ENCODE data around the gene DRAXIN. TPM values are rescaled to one million over a fixed set of nuclear protein-coding genes. Genes with fewer than 3 reads are reported as not detected.

DRAXIN gene
- total RNA-seq, 2 donors from 2014 or later: 0.04 to 0.46 TPM

- Mint-ChIP-seq H3K36me3 (no peaks in the 10 kb centered on the region), H3K27ac (no peak overlapping the region), H3K9me3 (no peaks in the 10 kb centered on the region)
- ATAC-seq (no peak), DNase-seq (ENCODE audit: low spot score in 2 of 2) (no peak)
Measured at GRCh38 chr1:11697188-11697892, 5.8 kb downstream of the DRAXIN start.

DNA sequence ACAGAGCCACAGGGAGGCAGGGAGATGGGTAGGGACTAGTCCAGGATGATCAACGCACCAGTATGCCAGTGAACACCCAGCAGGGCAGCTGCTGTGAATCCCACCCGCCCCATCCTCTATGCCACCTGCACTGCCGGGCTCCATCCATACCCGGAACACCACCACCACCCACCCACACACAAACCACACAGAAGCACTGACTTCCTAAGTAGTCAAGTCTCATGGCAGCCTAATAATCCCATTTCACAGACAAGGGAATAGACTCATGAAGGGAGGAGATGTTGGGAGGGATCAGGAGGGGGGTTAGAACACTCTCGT is 6.3 kb downstream of the DRAXIN start:
- Mint-ChIP-seq H3K36me3 (no peaks in the 10 kb centered on the region), H3K9me3 (no peaks in the 10 kb centered on the region), H3K27ac (no peak overlapping the region)
- no peak for ATAC-seq
- no peak for DNase-seq (ENCODE audit: low spot score in 2 of 2)

DNA sequence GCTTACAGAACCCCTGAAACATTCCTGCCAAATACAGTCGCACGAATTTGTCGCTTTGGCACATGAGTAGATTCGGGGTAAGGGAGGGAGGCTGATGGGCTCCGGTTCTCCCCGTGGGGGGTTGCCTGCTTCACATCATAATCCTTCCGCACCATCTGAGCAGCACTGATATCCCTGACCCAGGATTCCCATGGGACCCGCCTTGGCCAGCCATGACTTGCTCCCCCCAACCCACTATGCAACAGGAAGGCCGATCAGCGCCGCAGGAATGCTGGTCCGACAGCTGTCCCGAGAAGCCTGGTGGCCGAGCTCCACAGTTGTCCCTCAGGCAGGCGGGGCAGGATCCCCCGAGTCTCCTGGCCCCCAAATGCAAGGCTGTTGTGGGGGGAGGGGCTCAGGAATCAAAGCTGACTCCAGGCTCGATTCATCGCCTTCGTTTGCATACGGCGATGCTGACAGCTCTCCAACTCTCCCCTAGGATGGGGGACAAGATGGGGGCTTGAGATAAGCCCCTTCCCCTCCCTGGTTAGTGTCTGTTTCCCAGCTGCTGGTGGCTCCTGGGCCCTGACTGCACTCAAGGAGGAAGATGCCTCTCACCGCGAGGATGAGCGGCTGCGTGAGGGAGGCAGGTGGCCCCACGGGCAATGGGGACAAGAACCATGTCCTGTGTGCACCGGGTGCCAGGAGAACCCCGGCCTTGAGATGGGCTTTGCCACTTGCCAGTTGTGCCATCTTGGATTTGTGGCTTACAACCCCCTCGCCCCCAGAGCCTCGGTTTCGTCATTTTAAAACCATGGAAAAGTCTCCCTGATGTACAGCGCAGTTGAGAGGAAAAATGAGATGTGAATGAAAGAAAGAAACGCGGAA is 9.3 kb downstream of the DRAXIN start:
- DNase-seq (ENCODE audit: low spot score in 2 of 2) (no peak), ATAC-seq (no peak)
- Mint-ChIP-seq H3K9me3 (no peaks in the 10 kb centered on the region), H3K27ac (no peak overlapping the region), H3K36me3 (no peaks in the 10 kb centered on the region)

GRCh38 chr1:11701551-11701961 is 10.0 kb downstream of the DRAXIN start:
- Mint-ChIP-seq H3K9me3 (no peaks in the 10 kb centered on the region), H3K27ac (no peak overlapping the region), H3K36me3 (no peaks in the 10 kb centered on the region)
- DNase-seq (ENCODE audit: low spot score in 2 of 2): no peak
- no peak for ATAC-seq

- DNase-seq (ENCODE audit: low spot score in 2 of 2) (no peak), ATAC-seq (no peak)
- Mint-ChIP-seq H3K36me3 (no peaks in the 10 kb centered on the region), H3K9me3 (no peaks in the 10 kb centered on the region), H3K27ac (no peak overlapping the region)
Measured at GRCh38 chr1:11701981-11702803, 10.7 kb downstream of the DRAXIN start.

DNA sequence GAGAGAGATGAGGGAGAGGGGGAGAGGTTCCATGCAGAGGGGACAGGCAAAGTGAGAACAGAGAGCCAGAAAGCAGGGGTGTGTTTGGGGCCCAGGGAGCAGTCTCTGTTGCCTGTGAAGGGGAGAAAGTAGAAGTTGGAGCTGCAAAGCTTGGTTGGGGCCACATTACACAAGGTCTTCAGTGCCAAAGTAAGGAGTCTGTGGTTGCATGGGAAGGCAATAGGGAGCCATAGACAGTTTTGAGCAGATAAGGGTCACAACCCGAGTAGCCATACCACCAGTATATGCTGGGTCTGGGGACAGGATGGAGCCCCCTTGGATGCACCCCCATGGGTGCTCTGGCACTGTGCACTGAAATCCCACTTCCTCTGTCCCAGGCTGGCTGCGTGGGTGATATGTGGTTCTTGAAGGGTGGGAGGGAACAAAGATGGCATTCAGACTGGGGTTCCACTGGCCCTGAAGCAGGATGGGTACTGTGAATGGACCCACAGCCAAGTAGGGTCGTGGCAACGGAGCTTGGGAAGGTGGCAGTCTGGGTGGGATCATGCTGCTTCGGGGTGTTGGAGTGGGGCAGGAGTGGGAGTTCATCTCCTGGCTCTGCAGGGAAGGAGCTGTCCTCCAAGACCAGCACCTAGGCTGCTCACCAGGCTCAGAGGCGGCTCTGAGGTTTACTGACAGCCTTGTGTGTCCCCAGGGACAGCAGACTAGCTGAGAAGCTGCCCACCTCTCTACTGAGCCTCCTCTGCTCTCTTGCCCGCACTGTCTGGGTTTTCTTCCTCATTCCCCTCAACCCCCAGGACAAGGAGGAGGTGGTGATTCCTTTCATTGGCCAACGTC is 12.1 kb downstream of the DRAXIN start:
- DNase-seq (ENCODE audit: low spot score in 2 of 2) (no peak), ATAC-seq (no peak)
- Mint-ChIP-seq H3K27ac (no peak overlapping the region), H3K36me3 (no peaks in the 10 kb centered on the region), H3K9me3 (no peaks in the 10 kb centered on the region)

- no peaks in the 10 kb centered on the region for H3K9me3 Mint-ChIP-seq
- no peak overlapping the region for H3K27ac Mint-ChIP-seq
- DNase-seq (ENCODE audit: low spot score in 2 of 2): no peak
- no peak for ATAC-seq
- H3K36me3 Mint-ChIP-seq: no peaks in the 10 kb centered on the region
Measured at GRCh38 chr1:11704194-11704529, 12.7 kb downstream of the DRAXIN start.

DNA sequence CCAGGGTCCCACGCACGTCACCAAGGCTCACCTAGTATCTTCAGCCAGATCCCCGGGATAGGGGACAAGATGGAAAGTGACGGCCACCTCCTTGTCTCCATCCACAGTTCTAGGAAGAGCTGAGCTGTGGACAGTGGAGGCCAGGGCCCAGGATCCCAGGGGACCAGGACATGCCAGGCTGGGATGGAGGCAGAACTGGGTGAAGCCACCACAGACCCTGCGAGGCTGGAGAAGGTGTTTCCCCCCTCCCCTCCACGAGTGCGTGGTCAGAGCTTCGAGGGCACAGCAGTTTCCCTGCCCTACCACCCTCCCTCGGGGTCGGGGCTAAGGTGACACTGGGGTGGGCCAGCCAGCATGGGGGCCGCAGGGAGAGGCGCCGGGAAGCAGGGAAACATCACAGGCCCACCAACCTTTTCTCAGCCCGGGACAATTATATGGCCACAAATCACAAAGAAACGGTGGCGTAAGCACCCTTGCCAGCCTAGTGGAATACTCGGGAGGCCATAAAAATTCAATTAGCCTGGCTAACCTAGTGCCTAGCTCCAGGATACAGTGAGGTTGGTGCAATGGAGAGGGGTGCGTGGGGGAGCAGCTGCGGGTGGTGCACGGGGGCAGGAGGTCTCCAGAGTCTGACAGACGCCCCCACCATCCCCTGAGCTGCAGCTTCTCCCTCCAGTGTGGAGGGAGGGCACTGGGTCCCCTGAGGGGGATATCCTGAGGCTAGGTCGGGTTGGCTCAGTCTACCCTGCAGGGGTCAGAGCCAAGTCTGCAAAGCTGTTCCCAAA is 13.4 kb downstream of the DRAXIN start:
- Mint-ChIP-seq H3K27ac (no peak overlapping the region), H3K36me3 (no peaks in the 10 kb centered on the region), H3K9me3 (no peaks in the 10 kb centered on the region)
- no peak for DNase-seq (ENCODE audit: low spot score in 2 of 2)
- no peak for ATAC-seq

DNA sequence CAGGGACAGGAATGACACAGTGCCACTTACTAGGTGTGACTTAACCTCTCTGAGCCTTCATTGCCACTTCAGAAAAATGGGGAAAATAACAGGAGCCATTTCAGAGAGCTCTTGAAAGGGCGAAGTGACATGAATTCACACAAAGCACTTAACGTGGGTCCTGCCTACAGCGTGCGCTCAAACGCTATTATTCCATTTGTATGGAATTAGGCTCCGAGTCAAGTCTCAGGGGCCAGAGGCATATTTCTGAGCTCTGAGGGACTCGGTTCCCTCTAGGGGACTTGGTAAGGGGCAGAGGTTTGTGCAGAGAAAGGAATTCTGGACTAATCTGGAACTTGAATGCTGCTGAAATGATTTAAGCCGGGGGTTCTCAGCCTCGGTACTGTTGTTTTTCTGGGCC is 14.1 kb downstream of the DRAXIN start:
- no peaks in the 10 kb centered on the region for H3K9me3 Mint-ChIP-seq
- DNase-seq (ENCODE audit: low spot score in 2 of 2) (no peak), ATAC-seq (no peak)
- no peaks in the 10 kb centered on the region for H3K36me3 Mint-ChIP-seq
- H3K27ac Mint-ChIP-seq: no peak overlapping the region

DNA sequence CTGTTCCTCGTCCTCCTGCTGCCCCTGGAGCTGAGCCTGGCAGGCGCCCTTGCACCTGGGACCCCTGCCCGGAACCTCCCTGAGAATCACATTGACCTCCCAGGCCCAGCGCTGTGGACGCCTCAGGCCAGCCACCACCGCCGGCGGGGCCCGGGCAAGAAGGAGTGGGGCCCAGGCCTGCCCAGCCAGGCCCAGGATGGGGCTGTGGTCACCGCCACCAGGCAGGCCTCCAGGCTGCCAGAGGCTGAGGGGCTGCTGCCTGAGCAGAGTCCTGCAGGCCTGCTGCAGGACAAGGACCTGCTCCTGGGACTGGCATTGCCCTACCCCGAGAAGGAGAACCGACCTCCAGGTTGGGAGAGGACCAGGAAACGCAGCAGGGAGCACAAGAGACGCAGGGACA is 14.8 kb downstream of the DRAXIN start:
- Mint-ChIP-seq H3K27ac (no peak overlapping the region), H3K9me3 (no peaks in the 10 kb centered on the region), H3K36me3 (no peaks in the 10 kb centered on the region)
- no peak for ATAC-seq
- no peak for DNase-seq (ENCODE audit: low spot score in 2 of 2)

DNA sequence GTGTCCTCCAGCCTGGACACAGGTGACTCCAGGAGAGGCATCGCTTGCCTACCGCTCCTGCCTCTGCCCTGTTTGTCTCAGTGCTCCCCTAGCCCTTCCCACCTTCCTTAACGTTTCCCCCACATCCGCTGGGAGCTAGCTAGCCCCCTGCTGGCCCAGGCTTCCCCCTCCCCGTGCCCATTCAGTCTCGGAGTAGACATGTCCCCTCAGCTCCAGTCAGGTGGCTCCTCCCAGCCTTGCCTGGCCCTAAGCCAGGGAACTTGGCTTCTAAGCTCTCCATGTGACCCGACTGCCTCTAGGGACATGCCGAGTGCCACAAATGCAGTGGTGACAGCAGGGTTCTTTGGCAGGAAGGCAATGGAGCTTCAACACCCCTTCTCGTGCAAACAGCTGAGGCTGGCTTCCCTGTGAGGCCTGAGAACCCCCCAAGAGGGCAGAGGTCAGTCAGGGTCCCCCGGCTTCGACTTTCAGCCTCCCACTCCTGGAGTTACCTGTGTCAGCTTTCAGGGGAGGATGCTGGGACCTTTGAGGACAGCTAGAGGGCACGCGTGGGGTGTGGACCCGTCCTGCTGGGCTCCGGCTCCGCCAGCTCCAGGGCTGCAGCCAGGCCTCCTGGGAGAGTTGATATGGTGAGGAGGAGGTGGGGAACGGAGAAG is 16.2 kb downstream of the DRAXIN start:
- Mint-ChIP-seq H3K27ac (peak overlapping the region in 1 of 2 donors; percentile 3), H3K9me3 (no peaks in the 10 kb centered on the region), H3K36me3 (no peaks in the 10 kb centered on the region)
- DNase-seq (ENCODE audit: low spot score in 2 of 2) (no peak), ATAC-seq (no peak)

DNA sequence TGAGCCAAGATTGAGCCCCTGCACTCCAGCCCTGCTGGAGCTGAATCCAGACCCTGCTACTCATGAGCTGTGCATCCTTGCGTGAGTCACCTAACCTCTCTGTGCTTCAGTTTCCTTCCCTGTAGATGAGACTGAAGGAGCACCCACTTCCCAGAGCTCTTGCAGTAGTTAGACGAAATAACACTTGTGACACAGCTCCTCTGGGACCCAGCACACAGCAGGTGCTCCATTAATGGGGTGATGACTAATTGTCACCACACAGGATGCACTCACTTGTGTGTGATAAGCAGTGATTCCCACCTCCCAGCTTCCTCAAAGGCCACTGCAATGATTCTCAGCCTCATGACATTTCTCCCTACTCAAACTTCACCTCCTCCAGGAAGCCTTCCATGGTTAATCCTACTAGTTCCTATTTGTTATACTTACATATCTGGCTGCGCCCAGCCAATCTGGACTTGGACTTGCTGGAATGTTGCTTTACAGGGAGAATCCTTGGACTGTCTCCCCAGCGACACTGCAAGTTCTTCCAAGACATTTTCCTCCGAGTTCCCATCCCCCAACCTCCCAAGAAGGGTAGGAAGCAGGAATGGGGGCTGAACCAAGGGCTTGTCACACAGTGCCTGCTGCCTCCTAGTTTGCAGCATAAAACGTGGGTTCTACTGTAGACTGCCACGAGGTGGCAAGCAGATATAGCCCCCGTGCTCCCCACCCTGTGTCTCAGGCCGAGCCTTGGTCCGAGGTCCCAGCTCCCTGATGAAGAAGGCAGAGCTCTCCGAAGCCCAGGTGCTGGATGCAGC is 17.2 kb downstream of the DRAXIN start:
- ATAC-seq: peak in 1 of 2 donors; percentile 68
- Mint-ChIP-seq H3K9me3 (no peaks in the 10 kb centered on the region), H3K36me3 (no peaks in the 10 kb centered on the region), H3K27ac (peak overlapping the region in 1 of 2 donors; percentile 72)
- no peak for DNase-seq (ENCODE audit: low spot score in 2 of 2)

- no peak for DNase-seq (ENCODE audit: low spot score in 2 of 2)
- Mint-ChIP-seq H3K9me3 (no peaks in the 10 kb centered on the region), H3K36me3 (no peaks in the 10 kb centered on the region), H3K27ac (no peak overlapping the region)
- no peak for ATAC-seq
Measured at GRCh38 chr1:11711490-11711889, 20.0 kb downstream of the DRAXIN start.

DNA sequence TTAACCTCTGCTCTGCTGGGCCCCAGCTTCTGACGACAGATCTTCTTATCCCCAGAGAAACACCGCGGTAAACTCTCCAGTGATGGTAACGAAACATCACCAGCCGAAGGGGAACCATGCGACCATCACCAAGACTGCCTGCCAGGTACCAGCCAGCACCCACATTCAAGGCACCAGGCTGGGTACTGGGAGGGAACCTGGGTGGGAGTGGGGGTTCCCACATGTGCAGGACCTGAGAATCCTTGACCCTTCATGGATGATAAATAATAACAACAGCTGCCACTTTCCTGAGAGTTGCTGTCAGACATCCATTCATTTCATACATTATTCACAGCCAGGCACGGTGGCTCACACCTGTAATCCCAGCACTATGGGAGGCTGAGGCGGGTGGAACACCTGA is 20.8 kb downstream of the DRAXIN start:
- Mint-ChIP-seq H3K27ac (no peak overlapping the region), H3K9me3 (no peaks in the 10 kb centered on the region), H3K36me3 (no peaks in the 10 kb centered on the region)
- no peak for ATAC-seq
- no peak for DNase-seq (ENCODE audit: low spot score in 2 of 2)

GRCh38 chr1:11713095-11713494 is 21.6 kb downstream of the DRAXIN start:
- H3K27ac Mint-ChIP-seq: no peak overlapping the region
- DNase-seq (ENCODE audit: low spot score in 2 of 2) (no peak), ATAC-seq (no peak)
- H3K36me3 Mint-ChIP-seq: no peaks in the 10 kb centered on the region
- H3K9me3 Mint-ChIP-seq: no peaks in the 10 kb centered on the region
